SK-N-MC (cell line): ENCODE measurements around the gene SEMG2.

ENCODE experiments used
- EZH2 ChIP-seq: fragments of 200-600 bp; sonication (generic); IDR thresholded peaks from one replicate; pipeline ENCODE4 v1.6.1; 2017; ENCODE audit warnings: antibody characterized with exemption
- FOXP2 ChIP-seq: optimal IDR thresholded peaks from 2 replicates; pipeline ENCODE3; 2011; ENCODE audit warnings: mild to moderate bottlenecking, moderate library complexity; ENCODE audit not compliant: insufficient read depth; ENCODE audit errors: extremely low read length, control extremely low read depth
- POLR2AphosphoS5 ChIP-seq: IDR thresholded peaks from 2 replicates; pipeline ENCODE4 v1.6.1; 2012; ENCODE audit warnings: mild to moderate bottlenecking, low read depth, low read length, borderline replicate concordance

GRCh38 chr20:45174434-45175364 is 46.5 kb upstream of the SEMG2 start, which contains the start of gene PI3:
- no peak for TF ChIP-seq POLR2AphosphoS5
- no peak for TF ChIP-seq EZH2
- no peak for TF ChIP-seq FOXP2
